ENCODE results near the gene APOBEC2.

DNA sequence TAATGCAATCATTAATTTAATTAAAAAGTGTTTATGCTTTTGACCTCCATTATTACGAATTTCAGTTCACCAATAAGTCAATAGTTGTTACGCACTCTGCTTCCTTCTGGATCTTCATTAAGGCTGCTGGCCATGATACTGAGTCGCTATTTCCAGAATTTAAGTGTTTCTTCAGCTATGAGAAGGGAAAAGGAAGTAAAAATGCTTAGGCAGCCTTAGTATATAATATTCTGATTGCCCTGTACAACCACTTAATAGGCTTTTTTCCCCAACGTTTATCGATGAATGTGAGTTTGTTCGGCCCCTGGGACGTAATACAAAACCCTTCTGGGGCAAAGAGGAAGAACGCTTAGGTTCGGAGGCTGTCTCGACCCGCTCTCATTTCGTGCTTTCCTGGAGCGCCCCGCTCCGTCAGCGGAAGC is 18.5 kb downstream of the APOBEC2 start:
- TF ChIP-seq EZH2phosphoT487 (IDR thresholded peaks at IDR 0.05; ENCODE audit: insufficient read depth, low read depth) (no peak), EZH2 (IDR thresholded peaks at IDR 0.05; ENCODE audit: insufficient read depth, poor library complexity, severe bottlenecking) (no peak)

Data from GM23248 (cell line).